ENCODE results near the gene PLD6.

- TF ChIP-seq CTCF (IDR thresholded peaks at IDR 0.05) (no peak), POLR2A (IDR thresholded peaks at IDR 0.05) (no peak)
These were observed 38.1 kb downstream of the PLD6 start for GRCh38 chr17:17167986-17168385.
